ENCODE data around the gene RARA.

- TF ChIP-seq GATA3 (IDR thresholded peaks at IDR 0.05; ENCODE audit: low read depth, low read length): no peak
- TF ChIP-seq GATA2 (IDR thresholded peaks at IDR 0.05; ENCODE audit: low read depth, low read length): no peak
These were observed 42.6 kb downstream of the RARA start for GRCh38 chr17:40351359-40352236.

Data from SH-SY5Y (cell line).